Mesendoderm (in vitro differentiated cells): ENCODE measurements around the gene CCDC148.

Source experiments
- DNase-seq: peaks from one replicate; pipeline ENCODE4 v3.0.0; 2013
- H2AK5ac ChIP-seq: 2 replicates; pipeline ENCODE4 v1.6.1; 2013; ENCODE audit warnings: low read length, inconsistent platforms
- H2BK120ac ChIP-seq: 2 replicates; pipeline ENCODE4 v1.6.1; 2013; ENCODE audit warnings: low read depth, mild to moderate bottlenecking, low read length, moderate library complexity, mixed read lengths
- H2BK15ac ChIP-seq: replicated peaks from 2 replicates; pipeline ENCODE4 v1.6.1; 2013; ENCODE audit warnings: low read depth, mild to moderate bottlenecking, moderate library complexity
- H2BK5ac ChIP-seq: 2 replicates; pipeline ENCODE4 v1.6.1; 2013; ENCODE audit warnings: low read length, inconsistent platforms
- H3K18ac ChIP-seq: 2 replicates; pipeline ENCODE4 v1.6.1; 2013; ENCODE audit warnings: mild to moderate bottlenecking, low read length, mixed read lengths
- H3K23ac ChIP-seq: one replicate; pipeline ENCODE4 v1.6.1; 2013; ENCODE audit warnings: low read length
- H3K27ac ChIP-seq: 2 replicates; pipeline ENCODE4 v1.5.1; 2013; ENCODE audit warnings: low read depth, mild to moderate bottlenecking, inconsistent platforms, low read length, moderate library complexity
- H3K27me3 ChIP-seq: 2 replicates; pipeline ENCODE4 v1.6.1; 2013; ENCODE audit warnings: low read length, control low read depth, mild to moderate bottlenecking, inconsistent platforms; ENCODE audit not compliant: insufficient read depth, poor library complexity
- H3K36me3 ChIP-seq: 2 replicates; pipeline ENCODE4 v1.6.1; 2013; ENCODE audit warnings: low read length, inconsistent platforms; ENCODE audit not compliant: control insufficient read depth, insufficient read depth
- H3K4ac ChIP-seq: one replicate; pipeline ENCODE4 v1.6.1; 2013; ENCODE audit warnings: low read depth, mild to moderate bottlenecking, low read length, moderate library complexity
- H3K4me1 ChIP-seq: 2 replicates; pipeline ENCODE4 v1.6.1; 2013; ENCODE audit warnings: low read depth, low read length, inconsistent platforms; ENCODE audit not compliant: control insufficient read depth
- H3K4me2 ChIP-seq: 2 replicates; pipeline ENCODE4 v1.6.1; 2013; ENCODE audit warnings: low read length
- H3K4me3 ChIP-seq: 2 replicates; pipeline ENCODE4 v1.5.1; 2013; ENCODE audit warnings: mild to moderate bottlenecking, low read length
- H3K56ac ChIP-seq: one replicate; pipeline ENCODE4 v1.6.1; 2013; ENCODE audit warnings: low read length
- H3K79me1 ChIP-seq: 2 replicates; pipeline ENCODE4 v1.6.1; 2013; ENCODE audit warnings: low read length, inconsistent platforms
- H3K79me2 ChIP-seq: 2 replicates; pipeline ENCODE4 v1.6.1; 2013; ENCODE audit warnings: mild to moderate bottlenecking, low read length; ENCODE audit not compliant: control insufficient read depth, insufficient read depth
- H3K9ac ChIP-seq: 2 replicates; pipeline ENCODE4 v1.6.1; 2013; ENCODE audit warnings: low read length, inconsistent platforms
- H4K5ac ChIP-seq: one replicate; pipeline ENCODE4 v1.6.1; 2013; ENCODE audit warnings: low read length
- H4K8ac ChIP-seq: one replicate; pipeline ENCODE4 v1.6.1; 2013; ENCODE audit warnings: low read depth, mild to moderate bottlenecking, control low read depth, low read length, moderate library complexity
- WGBS: extraction: QIAGEN DNeasy Blood & Tissue Kit; methylation state at CpG from one replicate; pipeline ENCODE4 v1.1.7; 2013; ENCODE audit warnings: low lambda C conversion rate, missing lambda C conversion rate; ENCODE audit not compliant: insufficient coverage; ENCODE audit errors: extremely low coverage; 5-methylcytosine and 5-hydroxymethylcytosine counted together

CCDC148 gene

DNA sequence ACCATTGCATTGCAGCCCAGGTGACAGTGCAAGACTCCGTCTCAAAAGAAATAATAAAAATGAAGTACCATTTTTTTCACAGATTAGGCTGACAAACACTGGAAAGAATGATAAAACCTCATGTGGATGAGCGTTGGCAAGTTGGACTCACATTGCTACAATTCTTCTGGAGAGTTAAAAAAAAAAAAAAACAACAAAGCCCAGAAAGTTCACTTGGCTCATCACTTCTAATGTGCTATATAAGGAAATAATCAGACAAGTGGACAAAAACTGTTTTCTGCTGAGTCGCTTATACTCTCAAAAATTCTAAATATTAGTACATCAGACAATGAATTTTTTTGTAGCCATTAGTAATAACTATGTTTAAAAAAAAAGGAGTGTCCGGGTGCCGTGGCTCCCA lies 38.6 kb upstream of the CCDC148 start:
- no peak overlapping the region for H3K4me2 ChIP-seq
- H2BK120ac ChIP-seq: no peak overlapping the region
- H3K79me1 ChIP-seq: peaks cover 18% of the 10 kb centered on the region
- H4K5ac ChIP-seq: no peak overlapping the region
- H3K4ac ChIP-seq: no peak overlapping the region
- no peak overlapping the region for H4K8ac ChIP-seq
- peaks cover 35% of the 10 kb centered on the region for H3K79me2 ChIP-seq
- H2AK5ac ChIP-seq: no peak overlapping the region
- H3K27me3 ChIP-seq: no peaks in the 10 kb centered on the region
- H3K9ac ChIP-seq: no peak overlapping the region
- no peak overlapping the region for H2BK5ac ChIP-seq
- no peak overlapping the region for H3K56ac ChIP-seq
- H3K23ac ChIP-seq: no peak overlapping the region
- no CpG with 5 or more reads among the region's 5 CpGs for WGBS
- no peak for DNase-seq
- no peak overlapping the region for H3K18ac ChIP-seq
- H3K36me3 ChIP-seq: no peaks in the 10 kb centered on the region
- H3K4me3 ChIP-seq: no peak overlapping the region
- no peak overlapping the region for H2BK15ac ChIP-seq
- H3K27ac ChIP-seq: no peak overlapping the region
- H3K4me1 ChIP-seq: no peaks in the 10 kb centered on the region

DNA sequence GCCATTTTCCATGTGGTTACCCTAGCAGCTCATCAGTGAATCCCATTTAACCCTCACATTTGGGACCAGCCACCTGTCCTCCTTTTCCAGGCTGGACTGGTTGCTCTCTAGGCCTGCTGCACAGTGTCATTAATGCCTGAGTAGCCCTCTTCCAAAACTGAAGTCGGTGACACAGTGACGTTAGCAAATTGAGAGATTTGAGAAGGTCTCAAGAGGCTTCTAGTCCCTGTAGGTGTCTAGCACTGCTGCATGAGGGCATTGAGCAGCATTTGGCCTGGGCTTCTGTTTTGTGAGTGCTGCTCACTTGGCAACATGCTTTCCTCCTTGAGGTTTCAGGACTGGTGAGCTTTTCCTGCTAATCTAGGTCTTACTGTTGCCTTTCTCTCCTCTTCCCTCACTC lies 36.9 kb upstream of the CCDC148 start:
- Histone ChIP-seq H2BK5ac (no peak overlapping the region), H3K36me3 (no peaks in the 10 kb centered on the region), H4K8ac (no peak overlapping the region), H3K4ac (no peak overlapping the region), H3K4me1 (peaks cover 2% of the 10 kb centered on the region), H3K79me2 (peaks cover 27% of the 10 kb centered on the region), H3K23ac (no peak overlapping the region), H3K4me3 (no peak overlapping the region), H2BK120ac (no peak overlapping the region), H3K56ac (no peak overlapping the region), H4K5ac (no peak overlapping the region), H3K79me1 (peaks cover 16% of the 10 kb centered on the region), H3K27ac (no peak overlapping the region), H3K9ac (no peak overlapping the region), H3K4me2 (no peak overlapping the region), H2AK5ac (no peak overlapping the region), H3K18ac (no peak overlapping the region), H3K27me3 (no peaks in the 10 kb centered on the region), H2BK15ac (no peak overlapping the region)
- no peak for DNase-seq
- WGBS: no CpG with 5 or more reads among the region's 2 CpGs

DNA sequence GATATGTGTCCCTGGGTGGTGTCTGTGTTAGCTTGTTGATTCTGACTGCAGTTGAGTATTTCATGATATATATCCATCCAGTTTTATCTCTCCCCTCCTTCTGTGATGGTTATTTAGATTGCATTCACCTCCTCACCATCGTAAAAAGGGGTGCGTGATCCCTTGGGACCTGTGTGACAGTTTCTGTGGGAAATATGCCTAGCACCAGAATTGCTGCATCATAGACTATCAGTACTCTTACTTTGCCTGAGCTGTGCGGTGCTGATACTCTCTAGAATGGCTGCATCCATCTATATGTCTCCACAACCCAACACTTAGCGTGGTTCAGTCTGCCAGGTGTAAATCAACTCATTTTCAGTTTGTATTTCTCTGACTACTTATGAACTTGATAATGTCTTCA lies 34.5 kb upstream of the CCDC148 start:
- Histone ChIP-seq H3K4ac (no peak overlapping the region), H3K4me1 (peaks cover 3% of the 10 kb centered on the region), H3K4me3 (no peak overlapping the region), H3K9ac (no peak overlapping the region), H2AK5ac (no peak overlapping the region), H3K4me2 (no peak overlapping the region), H2BK120ac (no peak overlapping the region), H4K5ac (no peak overlapping the region), H3K27me3 (no peaks in the 10 kb centered on the region), H3K23ac (no peak overlapping the region), H2BK5ac (no peak overlapping the region), H3K18ac (no peak overlapping the region), H3K79me2 (peaks cover 26% of the 10 kb centered on the region), H4K8ac (no peak overlapping the region), H3K79me1 (peaks cover 13% of the 10 kb centered on the region), H3K27ac (no peak overlapping the region), H3K36me3 (no peaks in the 10 kb centered on the region), H3K56ac (no peak overlapping the region), H2BK15ac (no peak overlapping the region)
- DNase-seq: no peak
- WGBS: no CpG with 5 or more reads among the region's 4 CpGs

DNA sequence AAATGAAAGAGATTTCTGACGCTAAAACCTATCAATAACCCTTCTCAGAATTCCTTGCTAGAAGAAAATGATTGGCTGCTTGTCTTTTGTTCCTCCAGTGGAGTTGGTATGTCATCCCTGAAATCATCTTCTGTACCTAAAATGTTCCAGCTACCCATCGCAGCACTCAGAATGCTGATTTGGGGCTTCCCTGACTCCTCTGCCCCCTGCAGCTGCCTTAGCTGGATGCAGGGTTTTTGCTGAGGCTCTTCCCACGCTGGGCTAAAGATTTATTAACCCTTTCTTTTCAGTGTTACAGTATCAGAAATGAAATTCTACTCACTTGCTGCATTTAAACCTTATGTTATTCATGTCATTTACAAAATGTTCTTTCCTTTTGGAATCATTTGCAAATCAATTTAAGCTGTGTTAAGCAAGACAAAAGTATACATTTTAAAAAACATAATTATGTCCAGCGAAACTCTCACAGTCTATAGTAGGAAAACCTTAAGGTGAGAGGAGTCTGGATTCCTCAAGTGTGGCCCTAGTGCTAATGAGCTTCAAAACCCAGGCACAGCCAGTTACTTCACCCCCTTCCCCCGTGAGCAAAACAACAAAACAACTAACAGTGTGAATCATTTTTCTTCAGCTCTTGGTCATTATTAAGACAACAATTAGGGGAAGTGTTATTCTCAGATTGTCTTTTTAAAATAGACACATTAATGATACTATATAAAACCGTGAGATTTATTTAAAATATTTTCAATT lies 33.0 kb upstream of the CCDC148 start:
- H3K18ac ChIP-seq: no peak overlapping the region
- no peak overlapping the region for H3K4ac ChIP-seq
- H3K9ac ChIP-seq: no peak overlapping the region
- peak; percentile 67 for DNase-seq
- no peak overlapping the region for H4K5ac ChIP-seq
- H3K79me1 ChIP-seq: peaks cover 15% of the 10 kb centered on the region
- no peaks in the 10 kb centered on the region for H3K36me3 ChIP-seq
- H2BK5ac ChIP-seq: no peak overlapping the region
- H2BK120ac ChIP-seq: no peak overlapping the region
- H4K8ac ChIP-seq: no peak overlapping the region
- peak overlapping the region; percentile 3 for H3K4me2 ChIP-seq
- peaks cover 3% of the 10 kb centered on the region for H3K4me1 ChIP-seq
- H3K23ac ChIP-seq: no peak overlapping the region
- no peak overlapping the region for H2BK15ac ChIP-seq
- no peak overlapping the region for H3K56ac ChIP-seq
- H3K4me3 ChIP-seq: no peak overlapping the region
- no peak overlapping the region for H3K27ac ChIP-seq
- H2AK5ac ChIP-seq: no peak overlapping the region
- H3K27me3 ChIP-seq: no peaks in the 10 kb centered on the region
- H3K79me2 ChIP-seq: peaks cover 35% of the 10 kb centered on the region
- no CpG with 5 or more reads among the region's 6 CpGs for WGBS

DNA sequence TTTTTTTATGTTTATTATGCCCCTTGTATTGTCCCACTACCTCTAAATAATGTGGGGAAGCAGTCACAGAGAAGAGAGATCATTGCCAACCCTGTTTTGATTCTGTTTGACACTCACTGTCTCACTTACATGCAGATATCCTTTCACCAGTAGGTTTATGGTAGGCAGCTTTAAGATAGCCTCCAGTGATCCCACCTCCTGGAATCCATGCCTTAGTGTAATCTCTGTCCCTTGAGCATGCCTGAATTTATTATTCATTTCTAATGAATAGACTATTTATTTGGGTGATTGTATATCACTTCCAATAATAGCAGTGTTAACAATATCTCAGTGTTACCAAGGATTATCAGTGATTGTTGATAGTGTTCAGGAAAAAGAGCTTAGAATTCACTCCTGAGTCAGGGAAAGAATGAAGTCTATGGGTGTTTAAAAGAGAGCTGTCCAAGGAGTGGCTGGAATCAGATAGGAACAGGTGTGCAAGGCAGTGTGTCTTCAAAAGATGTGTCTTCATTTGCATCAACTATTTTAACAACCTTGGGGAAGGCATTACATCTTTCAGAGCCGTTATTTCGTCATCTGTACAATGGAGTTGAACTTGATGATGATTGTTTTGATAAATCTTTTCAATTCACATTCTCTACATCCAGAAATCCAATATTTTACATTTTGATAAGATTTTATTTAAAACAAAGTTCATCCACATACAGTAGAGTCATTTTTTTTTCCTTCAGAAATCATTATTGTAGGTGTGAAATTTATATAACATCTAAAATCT lies 32.1 kb upstream of the CCDC148 start:
- no peak overlapping the region for H2BK120ac ChIP-seq
- WGBS: no CpG with 5 or more reads among the region's 2 CpGs

More for the DNA sequence above, 32.1 kb upstream of the CCDC148 start:
- Histone ChIP-seq H3K27ac (no peak overlapping the region), H2BK15ac (no peak overlapping the region), H3K4me3 (no peak overlapping the region), H3K4ac (no peak overlapping the region), H4K8ac (no peak overlapping the region), H3K9ac (no peak overlapping the region), H2AK5ac (no peak overlapping the region), H3K4me2 (no peak overlapping the region), H3K18ac (no peak overlapping the region), H2BK5ac (no peak overlapping the region), H3K4me1 (peaks cover 3% of the 10 kb centered on the region), H3K79me2 (peaks cover 38% of the 10 kb centered on the region), H3K27me3 (no peaks in the 10 kb centered on the region), H3K79me1 (peaks cover 15% of the 10 kb centered on the region), H3K56ac (no peak overlapping the region), H3K36me3 (no peaks in the 10 kb centered on the region), H3K23ac (no peak overlapping the region), H4K5ac (no peak overlapping the region)
- no peak for DNase-seq
